Fibroblast of villous mesenchyme (primary cell): ENCODE results near the gene CLDN5. TPM values are rescaled to one million over a fixed set of nuclear protein-coding genes. Genes with fewer than 3 reads are reported as not detected.

Experiments
- DNase-seq: peaks from one replicate; pipeline ENCODE4 v3.0.0-alpha.2; 2010; ENCODE audit warnings: low read depth
- H3K4me3 ChIP-seq: 2 replicates; pipeline ENCODE4 v1.5.1; 2011; ENCODE audit warnings: low read depth, mild to moderate bottlenecking, low read length
- CTCF ChIP-seq: IDR thresholded peaks from 2 replicates; pipeline ENCODE4 v1.5.1; 2012; ENCODE audit warnings: low read depth, mild to moderate bottlenecking, low read length; ENCODE audit not compliant: insufficient read depth
- total RNA-seq: library from RNA; depleted of rRNA; stranded (reverse); fragments of >200 nt; gene quantifications from 2 replicates; pipeline ENCODE4 v1.2.3, GENCODE V29; 2012

The CLDN5 gene
- total RNA-seq, 1 donor: not detected

DNA sequence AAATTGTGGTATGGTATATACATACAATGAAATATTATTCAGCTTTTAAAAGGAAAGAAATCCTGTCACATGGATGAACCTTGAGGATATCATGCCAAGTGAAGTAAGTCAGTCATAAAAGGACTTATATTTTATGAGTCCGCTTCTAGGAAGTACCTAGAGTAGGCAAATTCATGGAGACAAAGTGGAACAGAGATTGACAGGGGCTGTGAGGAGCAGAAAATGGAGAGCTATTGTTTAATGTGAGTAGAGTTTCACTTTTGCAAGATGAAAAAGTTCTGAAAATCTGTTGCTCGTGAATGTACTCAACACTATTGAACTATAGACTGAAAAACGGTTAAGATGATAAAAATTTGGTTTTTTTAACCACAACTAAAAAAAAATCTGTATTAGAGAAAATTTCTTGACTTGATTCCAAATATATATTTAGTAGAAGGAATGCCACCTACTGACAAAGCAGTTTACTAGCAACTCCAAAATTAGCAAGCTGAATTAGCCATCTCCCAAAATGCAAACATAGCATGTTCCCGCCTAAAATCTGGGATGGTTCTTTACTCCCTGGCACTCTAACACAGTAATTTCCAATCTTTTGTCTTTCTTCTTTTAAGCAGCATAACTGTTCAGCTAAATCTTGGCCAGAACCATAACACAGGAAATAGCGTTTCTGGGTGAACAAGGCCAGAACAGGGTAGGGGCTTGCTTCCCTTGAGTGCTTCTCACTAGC lies 46.7 kb downstream of the CLDN5 start:
- peak; percentile 6 for TF ChIP-seq CTCF
- DNase-seq: no peak
- peak overlapping the region; percentile 93 for H3K4me3 ChIP-seq

DNA sequence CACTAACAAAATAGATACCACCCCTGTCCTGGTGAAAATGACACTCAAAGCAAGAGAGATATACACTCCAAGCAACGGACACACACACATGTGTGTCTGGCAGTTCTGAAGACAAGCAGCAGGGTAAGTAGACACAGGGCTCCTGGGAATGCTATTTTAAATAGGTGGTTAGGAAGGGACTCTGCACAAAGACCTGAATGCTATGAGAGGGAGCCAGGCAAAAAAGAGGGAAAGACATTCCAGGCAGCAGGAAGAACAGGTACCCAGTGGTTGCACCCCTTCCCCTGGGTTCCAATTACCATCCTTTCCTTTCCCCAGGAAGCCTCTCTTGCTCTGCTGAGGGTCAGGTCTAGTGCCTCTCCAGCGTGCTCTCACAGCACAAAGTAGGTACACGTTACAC lies 48.2 kb downstream of the CLDN5 start:
- no peak overlapping the region for H3K4me3 ChIP-seq
- TF ChIP-seq CTCF: no peak
- DNase-seq: no peak

DNA sequence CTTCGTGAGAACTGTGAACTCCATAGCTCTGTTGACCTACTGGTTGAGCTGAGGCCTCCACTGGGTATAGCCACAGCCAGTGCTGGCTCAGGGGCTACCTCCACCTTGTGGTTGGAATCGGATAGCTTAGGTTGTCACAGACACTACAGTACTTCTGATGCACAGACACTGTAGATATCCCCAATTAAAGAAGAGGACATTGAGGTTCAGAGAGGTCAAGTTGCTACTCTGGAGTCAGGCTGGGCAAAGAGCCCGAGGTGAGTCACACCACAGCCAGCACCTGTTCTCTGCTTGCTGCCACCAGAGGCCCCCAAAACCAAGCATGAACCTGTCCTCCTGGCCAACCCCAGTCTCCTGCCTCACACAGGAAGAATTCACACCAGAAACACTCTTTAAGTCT lies 50.6 kb downstream of the CLDN5 start:
- peak; percentile 8 for TF ChIP-seq CTCF
- DNase-seq: no peak
- H3K4me3 ChIP-seq: no peak overlapping the region

Other genes starting within 250 kb of the CLDN5 start
- gene CLTCL1, start 232.7 kb downstream of the CLDN5 start, total RNA-seq: 9.5 and 16.4 TPM in 2 replicates
- 18.7 and 19.0 TPM in 2 replicates for gene HIRA, start 92.7 kb downstream of the CLDN5 start, total RNA-seq
- gene MRPL40, start 91.9 kb downstream of the CLDN5 start, total RNA-seq: 46.2 and 52.2 TPM in 2 replicates
- gene C22orf39, start 76.7 kb downstream of the CLDN5 start, total RNA-seq: 11.3 and 12.5 TPM in 2 replicates
- 44.9 and 67.3 TPM in 2 replicates for gene UFD1, start 45.2 kb downstream of the CLDN5 start, total RNA-seq
- 8.1 and 10.4 TPM in 2 replicates for gene CDC45, start 44.5 kb downstream of the CLDN5 start, total RNA-seq
- gene SEPTIN5, start 190.1 kb upstream of the CLDN5 start, total RNA-seq: 10.4 and 14.8 TPM in 2 replicates
- 0.86 and 2.6 TPM in 2 replicates for gene GP1BB, start 199.1 kb upstream of the CLDN5 start, total RNA-seq
- under 0.01 and 0.43 TPM in 2 replicates for gene TBX1, start 236.4 kb upstream of the CLDN5 start, total RNA-seq